Measurements from ENCODE around the gene TSPAN18.

Gene TSPAN18

DNA sequence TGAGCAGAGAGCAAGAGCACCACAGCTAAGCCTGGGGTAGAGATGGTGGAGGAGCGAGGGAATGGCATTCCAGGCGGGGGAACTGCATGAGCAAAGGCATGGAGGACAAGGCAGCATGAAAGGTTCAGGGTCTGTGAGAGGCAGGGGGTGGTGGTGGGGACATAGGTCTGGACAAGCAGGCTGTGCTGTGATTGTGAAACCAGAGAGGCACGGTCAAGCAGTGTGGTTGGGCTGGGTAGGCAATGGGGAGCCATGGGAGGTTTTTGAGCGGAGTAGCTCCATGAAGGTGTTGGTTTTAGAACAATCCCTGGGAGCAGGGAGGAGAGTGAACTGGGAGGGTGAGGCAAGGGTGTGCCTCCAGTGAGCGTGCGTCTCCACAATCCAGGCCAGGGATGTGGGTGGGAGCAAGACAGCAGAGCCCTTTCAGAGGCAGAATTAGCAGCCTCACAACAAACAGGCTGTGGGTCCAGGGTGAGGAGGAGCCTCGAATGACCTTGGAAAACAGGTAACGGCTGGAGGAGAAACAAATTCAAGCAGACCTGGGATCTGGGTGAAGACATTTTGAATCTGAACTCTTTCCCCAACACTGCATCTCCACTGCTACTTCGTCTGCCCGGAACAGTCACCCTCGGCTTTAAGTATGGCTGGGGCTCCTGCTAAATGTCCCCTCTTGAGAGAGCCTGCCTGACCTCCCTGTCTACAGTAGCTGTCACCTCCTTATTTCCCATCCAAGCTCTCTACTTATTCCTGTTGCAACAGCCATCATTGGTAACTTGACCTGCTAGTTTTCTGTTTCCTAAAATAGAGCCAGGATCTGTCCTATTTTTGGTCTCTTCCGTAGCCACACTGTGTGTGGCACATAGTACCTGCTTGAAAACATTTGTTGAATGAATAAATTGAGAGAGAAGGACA is 27.0 kb upstream of the TSPAN18 start:
- peaks cover 2% of the 10 kb centered on the region for H3K4me1 ChIP-seq (ENCODE audit: insufficient read depth, low read length, severe bottlenecking)
- H3K79me2 ChIP-seq (ENCODE audit: insufficient read depth, low read length), result no peaks in the 10 kb centered on the region
- H3K4me2 ChIP-seq (ENCODE audit: low read length), result no peak overlapping the region
- no peaks in the 10 kb centered on the region; the same call in 1 of the 2 replicates for H3K27me3 ChIP-seq (ENCODE audit: insufficient read depth, low read length)
- no peaks in the 10 kb centered on the region for H4K20me1 ChIP-seq (ENCODE audit: insufficient read depth, low read length)
- H3K9ac ChIP-seq (ENCODE audit: low read length), result no peak overlapping the region
- TF ChIP-seq, protein P1, sequence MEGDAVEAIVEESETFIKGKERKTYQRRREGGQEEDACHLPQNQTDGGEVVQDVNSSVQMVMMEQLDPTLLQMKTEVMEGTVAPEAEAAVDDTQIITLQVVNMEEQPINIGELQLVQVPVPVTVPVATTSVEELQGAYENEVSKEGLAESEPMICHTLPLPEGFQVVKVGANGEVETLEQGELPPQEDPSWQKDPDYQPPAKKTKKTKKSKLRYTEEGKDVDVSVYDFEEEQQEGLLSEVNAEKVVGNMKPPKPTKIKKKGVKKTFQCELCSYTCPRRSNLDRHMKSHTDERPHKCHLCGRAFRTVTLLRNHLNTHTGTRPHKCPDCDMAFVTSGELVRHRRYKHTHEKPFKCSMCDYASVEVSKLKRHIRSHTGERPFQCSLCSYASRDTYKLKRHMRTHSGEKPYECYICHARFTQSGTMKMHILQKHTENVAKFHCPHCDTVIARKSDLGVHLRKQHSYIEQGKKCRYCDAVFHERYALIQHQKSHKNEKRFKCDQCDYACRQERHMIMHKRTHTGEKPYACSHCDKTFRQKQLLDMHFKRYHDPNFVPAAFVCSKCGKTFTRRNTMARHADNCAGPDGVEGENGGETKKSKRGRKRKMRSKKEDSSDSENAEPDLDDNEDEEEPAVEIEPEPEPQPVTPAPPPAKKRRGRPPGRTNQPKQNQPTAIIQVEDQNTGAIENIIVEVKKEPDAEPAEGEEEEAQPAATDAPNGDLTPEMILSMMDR (IDR thresholded peaks at IDR 0.05; ENCODE audit: low read length), result no peak
- TF ChIP-seq EZH2 (IDR thresholded peaks at IDR 0.05; ENCODE audit: borderline replicate concordance, low read length), result no peak
- H3K27ac ChIP-seq (ENCODE audit: low read depth, low read length, poor library complexity, severe bottlenecking), result no peak overlapping the region
- no peaks in the 10 kb centered on the region for H3K9me3 ChIP-seq (ENCODE audit: low read length)
- H3F3A ChIP-seq (ENCODE audit: insufficient read depth, low read length), result no peaks in the 10 kb centered on the region
- no peaks in the 10 kb centered on the region for H3K9me2 ChIP-seq (ENCODE audit: low read depth, low read length)
- H2AFZ ChIP-seq (ENCODE audit: low read length), result no peak overlapping the region
- no peaks in the 10 kb centered on the region for H3K36me3 ChIP-seq (ENCODE audit: insufficient read depth, low read length)
- no peak overlapping the region for H3K4me3 ChIP-seq (ENCODE audit: low read depth, low read length, poor library complexity, severe bottlenecking)

DNA sequence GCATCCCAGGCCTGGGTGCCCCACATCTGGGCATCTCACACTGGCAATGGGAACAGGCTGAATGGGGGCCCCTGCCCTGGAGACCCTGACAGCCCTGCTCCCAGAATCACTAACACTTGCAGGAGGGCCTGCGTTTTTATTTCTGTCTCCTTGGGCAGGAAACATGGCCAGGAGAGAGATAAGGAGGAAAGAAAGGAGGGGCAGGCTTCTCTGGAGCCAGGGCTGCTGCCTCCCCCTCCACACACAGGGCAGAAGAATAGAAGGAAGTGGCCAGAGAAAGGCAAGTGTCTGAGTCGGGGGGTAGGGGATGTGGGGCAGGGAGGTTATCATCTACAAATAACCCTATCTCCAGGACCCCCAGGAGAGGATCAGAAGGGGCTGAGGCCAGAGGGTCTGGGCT is 25.5 kb upstream of the TSPAN18 start:
- Histone ChIP-seq H3F3A (ENCODE audit: insufficient read depth, low read length) (no peaks in the 10 kb centered on the region), H3K9me3 (ENCODE audit: low read length) (no peaks in the 10 kb centered on the region), H3K79me2 (ENCODE audit: insufficient read depth, low read length) (no peaks in the 10 kb centered on the region), H2AFZ (ENCODE audit: low read length) (no peak overlapping the region), H4K20me1 (ENCODE audit: insufficient read depth, low read length) (no peaks in the 10 kb centered on the region), H3K27me3 (ENCODE audit: insufficient read depth, low read length) (no peaks in the 10 kb centered on the region; the same call in 1 of the 2 replicates), H3K4me2 (ENCODE audit: low read length) (no peak overlapping the region), H3K9ac (ENCODE audit: low read length) (no peak overlapping the region), H3K4me3 (ENCODE audit: low read depth, low read length, poor library complexity, severe bottlenecking) (no peak overlapping the region), H3K4me1 (ENCODE audit: insufficient read depth, low read length, severe bottlenecking) (no peaks in the 10 kb centered on the region), H3K36me3 (ENCODE audit: insufficient read depth, low read length) (no peaks in the 10 kb centered on the region), H3K9me2 (ENCODE audit: low read depth, low read length) (no peaks in the 10 kb centered on the region), H3K27ac (ENCODE audit: low read depth, low read length, poor library complexity, severe bottlenecking) (no peak overlapping the region)
- TF ChIP-seq, protein P1 (IDR thresholded peaks at IDR 0.05; ENCODE audit: low read length), result no peak
- TF ChIP-seq EZH2 (IDR thresholded peaks at IDR 0.05; ENCODE audit: borderline replicate concordance, low read length), result no peak

DNA sequence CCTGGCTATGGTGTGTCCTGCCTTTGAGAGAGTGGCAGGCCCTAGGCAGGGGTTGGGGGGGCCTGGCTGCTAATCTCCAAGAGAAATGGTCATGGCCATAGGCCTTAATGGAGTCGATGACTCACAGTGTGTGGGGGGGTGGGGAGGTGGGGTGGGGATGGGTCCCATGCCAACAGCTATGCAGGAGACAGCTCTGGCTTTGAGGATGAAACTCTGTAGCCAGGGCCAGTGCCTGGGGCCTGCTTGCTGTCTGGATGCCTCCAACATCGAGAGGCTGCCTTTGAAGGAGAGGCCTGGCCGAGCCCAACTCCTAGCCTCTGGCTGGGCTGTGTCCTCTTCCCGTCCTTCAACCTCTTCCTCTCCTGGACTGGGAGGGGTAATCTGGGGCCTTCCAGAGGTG is 23.9 kb upstream of the TSPAN18 start:
- Histone ChIP-seq H3K4me1 (ENCODE audit: insufficient read depth, low read length, severe bottlenecking) (no peaks in the 10 kb centered on the region), H3K9me2 (ENCODE audit: low read depth, low read length) (no peaks in the 10 kb centered on the region), H2AFZ (ENCODE audit: low read length) (no peak overlapping the region), H3F3A (ENCODE audit: insufficient read depth, low read length) (no peaks in the 10 kb centered on the region), H3K27ac (ENCODE audit: low read depth, low read length, poor library complexity, severe bottlenecking) (no peak overlapping the region), H3K9ac (ENCODE audit: low read length) (no peak overlapping the region), H3K4me3 (ENCODE audit: low read depth, low read length, poor library complexity, severe bottlenecking) (no peak overlapping the region), H3K27me3 (ENCODE audit: insufficient read depth, low read length) (no peaks in the 10 kb centered on the region; the same call in 1 of the 2 replicates), H3K4me2 (ENCODE audit: low read length) (no peak overlapping the region), H4K20me1 (ENCODE audit: insufficient read depth, low read length) (no peaks in the 10 kb centered on the region), H3K36me3 (ENCODE audit: insufficient read depth, low read length) (no peaks in the 10 kb centered on the region), H3K9me3 (ENCODE audit: low read length) (no peaks in the 10 kb centered on the region), H3K79me2 (ENCODE audit: insufficient read depth, low read length) (no peaks in the 10 kb centered on the region)
- TF ChIP-seq, protein P1 (IDR thresholded peaks at IDR 0.05; ENCODE audit: low read length), result no peak
- TF ChIP-seq EZH2 (IDR thresholded peaks at IDR 0.05; ENCODE audit: borderline replicate concordance, low read length), result no peak

Data from OCI-LY1 (cell line).